Hematopoietic multipotent progenitor cell treated with erythropoietin and hydrocortisone succinate and interleukin-3 and kit ligand, for 17 days (in vitro differentiated cells): ENCODE data around the gene ANKRD24.
"Not testable (repeated sequence)": the region's sequence is repeated elsewhere in the genome, so short reads cannot be mapped to it uniquely, and the experiment has no call there.

Source experiments
- DNase-seq: peaks from one replicate; pipeline ENCODE4 v3.0.0-alpha.2; 2015; ENCODE audit warnings: low spot score

Gene ANKRD24

DNA sequence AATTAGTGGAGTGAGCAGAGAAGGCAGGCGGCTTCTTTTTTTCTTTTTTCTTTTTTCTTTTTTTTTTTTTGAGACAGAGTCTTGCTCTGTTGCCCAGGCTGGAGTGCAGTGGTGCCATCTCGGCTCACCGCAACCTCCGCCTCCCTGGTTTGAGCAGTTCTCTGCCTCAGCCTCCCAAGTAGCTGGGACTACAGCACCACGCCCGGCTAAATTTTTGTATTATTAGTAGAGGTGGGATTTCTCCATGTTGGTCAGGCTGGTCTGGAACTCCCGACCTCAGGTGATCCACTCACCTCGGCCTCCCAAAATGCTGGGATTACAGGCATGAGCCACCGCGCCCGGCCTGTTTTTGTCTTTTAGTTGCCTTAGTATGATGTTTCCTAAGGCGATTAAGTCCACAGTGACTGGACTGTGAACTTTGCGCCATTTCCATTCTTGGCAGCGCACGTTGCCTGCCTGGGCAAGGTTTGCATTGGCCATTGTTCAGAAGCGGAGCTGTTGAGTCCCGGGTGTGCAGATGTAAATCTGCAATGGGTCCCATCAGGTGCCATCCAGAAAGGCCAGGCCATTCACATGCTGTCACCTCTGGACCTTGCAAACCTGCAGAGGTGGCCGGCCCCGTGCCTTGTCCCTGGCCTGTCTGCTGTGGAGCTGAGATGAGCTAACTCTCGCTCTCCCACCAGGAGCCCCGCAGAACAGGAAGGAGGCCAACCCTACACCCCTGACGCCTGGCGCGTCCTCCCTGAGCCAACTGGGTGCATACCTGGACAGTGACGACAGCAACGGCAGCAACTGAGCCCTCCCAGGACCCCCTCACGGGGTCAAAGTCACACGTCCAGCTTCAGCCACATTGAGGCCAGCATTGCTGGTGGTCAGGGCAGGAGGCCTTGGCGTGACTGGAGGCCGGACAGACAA, 85.7 kb downstream of the ANKRD24 start:
- DNase-seq, result no peak

- DNase-seq, result no peak
Measured at GRCh38 chr19:4268816-4269430, 86.4 kb downstream of the ANKRD24 start.

DNA sequence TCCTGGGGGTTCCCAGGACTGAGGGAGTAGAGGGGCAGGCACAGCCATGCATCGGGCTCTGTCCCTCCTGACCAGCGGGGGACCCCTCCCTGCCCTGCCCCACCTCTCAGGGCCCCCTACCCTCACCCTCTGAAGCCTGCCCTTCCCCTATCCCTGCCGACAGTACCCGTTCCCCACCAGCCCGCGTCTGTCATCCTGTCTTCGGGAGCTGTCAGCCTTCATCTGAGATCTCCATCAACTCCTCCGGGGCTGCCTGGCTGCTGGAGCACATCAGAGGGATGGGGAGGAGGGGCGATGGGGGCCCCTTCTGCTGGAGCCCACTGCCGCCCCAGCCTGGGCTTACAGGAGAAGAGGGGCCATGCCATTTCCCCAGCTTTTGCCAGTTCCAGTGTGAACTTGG, 90.4 kb downstream of the ANKRD24 start:
- no peak for DNase-seq

GRCh38 chr19:4274321-4274686, 91.8 kb downstream of the ANKRD24 start:
- DNase-seq, result not testable (repeated sequence)
